NCI-H2227 treated with DMSO at 0.1 percent for 48 hours (cell line): ENCODE data around the gene OSR1.
"Not testable (repeated sequence)": the region's sequence is repeated elsewhere in the genome, so short reads cannot be mapped to it uniquely, and the experiment has no call there.

Source experiments
- DNase-seq: peaks from one replicate; lab custom pipeline; 2025; lab: John Stamatoyannopoulos, UW

Gene OSR1

DNA sequence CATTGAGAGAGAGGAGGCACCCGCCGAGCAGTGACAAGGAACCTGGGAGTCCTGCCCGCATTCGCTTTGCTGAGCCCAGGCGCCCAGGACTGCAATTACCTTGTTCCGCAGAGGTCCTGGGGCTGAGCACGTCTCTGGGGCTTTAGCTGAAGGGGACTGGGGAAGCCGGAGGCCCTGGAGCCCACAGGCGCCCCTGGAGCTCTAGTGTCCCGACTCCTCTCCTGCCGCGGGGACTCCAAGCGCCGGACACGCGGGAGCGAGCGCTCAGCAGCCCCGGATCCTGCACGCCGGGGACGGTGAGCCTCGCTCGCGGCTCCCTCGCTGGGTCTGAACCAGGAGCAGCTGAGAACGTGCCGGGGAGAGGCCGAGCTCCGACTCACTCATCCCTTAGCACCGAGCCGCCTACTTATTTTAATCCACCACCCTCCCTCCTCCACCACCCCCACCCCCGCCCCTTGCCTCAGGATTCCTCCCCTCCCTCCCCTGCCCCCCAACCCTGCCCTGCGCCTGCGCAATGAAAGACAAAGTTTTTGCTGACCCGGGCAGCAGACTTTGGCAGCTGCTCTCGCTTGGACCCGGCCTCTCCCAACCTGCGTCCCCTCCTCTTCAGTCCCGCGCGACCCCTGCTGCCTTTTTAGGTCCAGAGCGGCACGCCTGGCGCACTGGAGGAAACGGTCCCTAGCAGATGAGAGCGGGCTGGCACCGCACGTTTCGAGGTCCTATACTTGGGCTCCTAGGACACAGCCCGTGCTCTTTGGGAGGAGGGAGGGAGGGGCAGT, at the start of gene OSR1:
Gene OSR1 (minus strand): TSS at position 382 of the 779 bp plus-strand sequence. CDS start 4,818 bp downstream, outside the sequence.
- DNase-seq: no peak

DNA sequence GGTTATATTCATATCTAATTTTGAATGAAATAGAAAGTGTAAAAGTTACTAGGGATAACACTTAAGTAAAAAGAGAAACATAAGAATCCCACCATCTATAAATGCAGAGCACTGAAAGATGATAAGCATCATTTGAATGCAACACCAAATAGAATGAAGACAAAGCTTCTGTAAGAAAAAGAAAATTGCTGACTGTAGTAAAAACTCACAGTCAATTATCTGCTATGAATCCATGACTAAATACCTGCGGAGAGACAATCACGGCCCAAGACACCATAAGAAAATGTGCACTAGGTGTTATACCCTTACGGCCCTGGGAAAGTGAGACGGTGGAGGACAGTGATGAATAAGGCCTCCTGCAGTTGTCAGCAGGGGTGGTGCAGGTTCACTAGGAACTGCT, 45.4 kb upstream of the OSR1 start:
- no peak for DNase-seq

DNA sequence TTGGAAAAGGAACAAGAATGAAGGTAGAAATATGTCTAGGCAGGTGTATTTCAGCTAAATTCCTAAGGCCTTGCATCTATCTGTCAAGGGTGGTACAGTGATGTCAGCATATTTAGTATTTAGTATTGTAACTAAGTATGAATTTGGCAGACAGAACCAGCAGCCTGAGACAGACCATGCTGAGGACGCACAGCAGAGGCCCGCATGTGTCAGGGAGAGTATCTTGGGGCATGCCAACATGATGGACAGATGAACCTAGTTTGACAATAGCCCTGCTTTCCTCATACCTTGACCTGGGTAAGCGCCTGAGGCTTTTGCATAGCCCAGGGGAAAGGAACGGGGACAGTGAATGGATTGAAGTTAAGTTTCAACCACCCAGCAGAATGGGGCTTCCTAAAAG, 33.8 kb upstream of the OSR1 start:
- DNase-seq: no peak

DNA sequence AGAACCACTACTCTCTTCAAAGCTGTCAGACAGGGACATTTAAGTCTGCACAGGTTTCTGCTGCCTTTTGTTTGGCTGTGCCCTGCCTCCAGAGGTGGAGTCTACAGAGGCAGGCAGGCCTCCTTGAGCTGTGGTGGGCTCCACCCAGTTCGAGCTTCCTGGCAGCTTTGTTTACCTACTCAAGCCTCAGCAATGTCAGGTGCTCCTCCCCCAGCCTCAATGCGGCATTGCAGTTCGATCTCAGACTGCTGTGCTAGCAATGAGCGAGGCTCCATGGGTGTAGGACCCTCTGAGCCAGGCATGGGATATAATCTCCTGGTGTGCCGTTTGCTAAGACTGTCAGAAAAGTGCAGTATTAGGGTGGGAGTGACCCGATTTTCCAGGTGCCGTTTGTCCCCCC, 31.0 kb upstream of the OSR1 start:
- DNase-seq: not testable (repeated sequence)

DNA sequence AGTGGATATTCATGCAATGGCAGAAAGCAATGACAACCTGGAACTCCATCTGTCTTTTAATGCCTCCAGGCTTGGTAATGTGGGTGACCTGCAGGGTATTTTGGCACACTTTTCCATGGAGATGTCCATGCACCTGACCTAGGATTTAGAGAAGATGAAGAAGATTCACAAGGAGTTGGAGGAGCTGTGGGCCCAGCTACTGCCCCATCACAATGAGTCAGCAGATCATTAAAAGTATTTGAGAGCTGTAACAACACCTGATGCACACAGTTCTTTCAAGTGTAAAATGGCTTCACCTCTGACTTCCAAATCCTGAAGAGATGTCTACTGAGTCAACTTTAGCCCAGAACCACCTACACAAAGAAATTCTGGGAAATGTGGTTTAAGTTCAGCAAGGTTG, 22.1 kb upstream of the OSR1 start:
- DNase-seq: no peak

DNA sequence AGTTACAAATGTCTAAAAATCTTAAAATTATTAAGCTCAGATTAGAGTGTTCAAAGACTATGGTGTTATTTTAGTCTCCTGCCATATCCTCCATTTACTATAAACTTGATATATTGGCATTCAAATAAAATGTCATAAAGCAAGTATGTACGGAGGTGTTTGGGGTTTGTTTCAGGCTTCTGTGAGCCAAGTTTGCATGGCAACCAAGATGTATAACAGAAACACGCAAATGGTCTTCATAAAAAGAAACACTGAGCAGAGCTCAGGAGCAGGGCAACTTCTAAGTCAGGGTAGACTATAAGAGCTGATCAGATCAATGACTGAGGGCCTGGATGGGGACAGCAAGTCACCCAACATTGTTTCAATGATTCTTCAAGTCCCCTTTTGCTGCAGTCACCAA, 20.5 kb upstream of the OSR1 start:
- no peak for DNase-seq

DNA sequence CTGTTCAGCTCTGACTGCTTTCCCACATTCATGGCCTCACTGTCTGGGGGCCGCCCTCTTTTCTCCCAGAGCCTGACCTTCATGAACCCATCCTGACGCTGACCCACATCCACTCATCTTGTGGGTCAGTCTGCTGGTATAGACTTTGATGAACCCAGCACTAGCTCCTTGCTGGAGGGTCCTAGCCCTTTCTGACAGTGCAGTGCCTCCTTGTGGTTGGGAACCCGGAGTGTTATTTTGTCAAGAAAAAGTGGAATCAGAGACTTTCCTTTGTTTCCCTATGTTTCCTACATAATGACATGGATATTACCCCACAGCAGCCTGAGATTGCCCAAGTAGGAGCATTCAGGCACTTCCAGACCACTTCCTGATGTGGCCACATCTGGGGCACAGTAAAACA, 19.3 kb upstream of the OSR1 start:
- DNase-seq: no peak

DNA sequence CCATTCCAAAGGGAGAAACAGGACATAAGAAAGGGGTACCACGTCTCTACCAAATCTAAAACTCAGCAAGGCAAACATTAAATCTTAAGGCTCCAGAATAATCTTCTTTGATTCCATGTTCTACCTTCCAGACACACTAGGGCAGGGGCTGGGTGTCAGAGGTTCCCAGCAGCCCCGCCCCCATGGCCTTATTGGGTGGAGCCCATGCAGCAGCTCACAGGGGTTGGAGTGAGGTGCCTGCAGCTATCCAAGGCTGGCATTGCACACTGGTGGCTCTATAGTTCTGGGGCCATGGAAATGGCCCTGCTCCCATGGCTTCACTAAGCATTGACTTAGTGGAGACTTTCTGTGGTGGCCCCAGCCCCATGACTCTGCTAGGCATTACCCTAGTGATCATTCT, 14.9 kb upstream of the OSR1 start:
- DNase-seq: no peak

DNA sequence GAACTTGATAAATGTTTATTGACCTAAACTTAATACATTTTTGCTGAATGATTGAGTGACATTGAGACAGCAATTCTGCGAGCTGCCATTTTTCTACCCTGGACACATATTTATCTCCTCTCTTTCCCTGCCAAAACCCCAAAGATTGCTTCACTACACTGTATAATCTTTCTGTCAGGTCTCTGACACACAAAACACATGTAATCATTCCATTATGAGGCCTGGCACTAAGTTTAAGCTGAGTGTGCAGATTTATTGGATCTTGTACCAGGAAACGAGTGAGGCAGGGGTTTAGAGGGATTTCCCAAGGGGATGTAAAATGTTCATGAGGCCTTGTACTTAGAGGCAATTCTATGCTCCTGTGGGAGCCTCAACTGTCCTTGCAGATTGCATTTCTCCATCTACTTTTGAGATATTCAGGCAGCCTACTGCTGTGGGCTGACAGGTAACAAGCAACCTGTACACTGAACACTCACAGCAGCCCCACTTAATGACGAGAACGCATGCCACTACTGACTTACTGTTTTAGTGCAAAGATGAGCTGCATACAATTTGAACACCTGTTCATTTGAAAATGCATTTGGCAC, 13.7 kb upstream of the OSR1 start:
- DNase-seq: no peak

DNA sequence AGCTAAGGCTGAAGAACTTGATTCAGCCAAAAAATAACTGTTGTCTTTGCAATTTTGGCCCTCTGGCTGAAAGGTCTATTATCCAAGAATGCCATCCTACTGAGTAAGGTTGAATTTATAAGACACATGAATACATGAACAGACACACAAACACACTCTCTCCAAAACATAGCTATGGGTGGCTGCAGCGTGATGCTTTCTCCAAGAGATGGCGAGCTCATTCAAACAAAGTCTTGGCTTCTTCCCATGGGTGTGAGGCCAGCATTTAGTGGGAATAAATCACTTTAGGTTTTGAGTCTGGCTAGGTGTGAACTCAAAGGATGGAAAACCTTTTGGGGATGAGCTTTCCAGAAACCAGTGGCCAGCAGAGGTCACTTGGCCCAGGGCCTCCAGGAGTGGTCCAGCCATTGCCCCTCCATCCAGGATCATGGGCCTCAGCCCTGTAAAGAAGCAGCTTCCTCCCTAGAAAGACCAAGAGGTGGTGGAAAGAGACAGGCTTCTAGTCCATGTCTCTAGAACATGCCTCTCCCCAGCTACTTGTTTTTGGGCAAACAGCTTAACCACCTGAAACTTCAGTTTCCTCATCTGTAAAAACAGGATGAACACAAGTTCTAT, 11.0 kb upstream of the OSR1 start:
- DNase-seq: no peak

DNA sequence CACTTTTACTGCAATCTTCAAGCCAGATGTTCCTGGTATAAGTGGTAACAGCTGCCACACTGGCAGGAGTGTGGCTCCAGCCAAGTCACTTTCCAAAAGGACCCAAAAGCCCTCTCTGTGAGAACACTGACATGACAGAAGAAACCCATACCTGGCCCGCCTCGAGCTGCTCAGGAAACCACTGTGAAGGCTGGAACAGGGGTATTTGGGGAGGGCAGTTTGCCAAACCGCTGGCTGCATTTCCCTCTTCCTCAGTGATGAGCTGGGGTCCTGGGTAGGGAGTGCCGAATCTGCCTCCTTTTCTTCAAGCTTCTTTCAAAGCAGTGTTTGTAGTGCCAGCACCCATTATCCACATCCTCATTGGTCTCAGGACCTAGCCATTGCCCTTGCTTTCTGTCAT, 10.3 kb upstream of the OSR1 start:
- DNase-seq: no peak

DNA sequence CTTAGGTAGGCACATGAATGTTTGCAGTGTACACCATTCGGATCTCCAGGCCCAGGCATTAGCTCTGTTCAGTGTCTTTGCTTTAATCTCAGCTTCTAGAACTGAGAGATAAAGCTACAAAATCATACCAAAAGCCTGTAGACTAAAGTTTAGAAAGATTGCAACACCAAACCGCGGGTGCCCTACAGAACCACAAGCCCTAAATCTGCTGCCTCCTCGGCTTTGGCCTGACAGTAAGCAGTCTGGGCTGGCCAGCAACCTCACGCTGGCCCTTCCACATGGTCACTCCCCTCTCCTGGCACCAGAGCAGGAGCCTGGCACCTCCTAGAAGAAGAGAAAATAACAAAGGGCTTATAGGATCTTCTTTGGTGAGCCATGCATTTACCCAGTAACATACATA, 8.9 kb upstream of the OSR1 start:
- DNase-seq: no peak

DNA sequence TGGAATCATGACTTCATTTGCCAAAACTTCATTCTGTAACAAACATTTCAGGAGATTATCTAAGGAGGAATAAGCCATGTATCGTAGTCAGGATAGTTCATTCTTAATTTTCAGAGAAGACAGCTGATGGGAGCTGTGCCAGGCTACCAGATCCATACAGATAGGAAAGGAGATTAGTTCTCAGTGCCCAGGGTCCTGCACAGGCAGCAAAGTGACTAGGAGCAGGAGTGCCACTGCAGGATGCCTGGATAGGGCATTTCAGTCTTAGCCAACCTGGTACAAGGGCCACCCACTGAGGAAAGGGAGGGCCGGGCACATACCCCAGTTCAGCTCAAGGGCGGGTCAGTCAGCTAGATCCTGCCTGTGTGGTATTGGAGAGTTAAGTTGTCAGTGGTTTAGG, 6.7 kb upstream of the OSR1 start:
- no peak for DNase-seq

DNA sequence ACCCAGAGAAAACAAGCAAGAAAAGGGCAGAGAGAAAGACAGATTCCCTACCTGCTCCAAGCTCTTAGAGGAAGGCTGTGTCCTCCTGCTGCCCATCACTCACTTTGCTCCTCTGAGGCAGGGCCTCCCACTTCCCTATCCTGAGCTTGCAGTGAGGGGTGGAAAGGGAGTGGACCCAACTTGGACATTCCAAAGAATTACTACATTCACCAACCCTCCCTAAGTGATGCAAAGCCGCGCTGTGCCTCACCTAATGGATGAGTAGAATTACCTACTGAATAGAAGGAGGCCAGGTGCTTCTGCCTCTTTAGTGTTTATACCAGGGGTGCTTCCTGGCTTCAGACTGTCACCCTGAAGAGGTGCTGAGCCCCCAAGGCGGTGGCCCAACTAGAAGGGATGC, 5.6 kb upstream of the OSR1 start:
- no peak for DNase-seq

DNA sequence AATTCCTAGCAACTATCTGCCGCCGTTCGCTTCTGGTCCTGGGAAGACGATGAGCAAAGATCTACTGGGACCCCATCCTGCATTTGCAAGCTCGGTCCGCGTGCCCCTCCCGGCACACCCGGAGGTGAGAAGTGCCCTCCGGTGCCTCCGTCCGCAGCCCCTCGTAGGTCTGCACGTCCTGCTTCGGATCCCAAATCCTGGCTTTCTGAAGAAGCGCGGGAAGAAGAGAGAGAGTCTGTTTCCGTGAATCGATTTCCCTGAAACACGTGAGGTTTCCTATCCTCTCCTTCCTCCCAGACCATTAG, 5.0 kb upstream of the OSR1 start:
- no peak for DNase-seq

DNA sequence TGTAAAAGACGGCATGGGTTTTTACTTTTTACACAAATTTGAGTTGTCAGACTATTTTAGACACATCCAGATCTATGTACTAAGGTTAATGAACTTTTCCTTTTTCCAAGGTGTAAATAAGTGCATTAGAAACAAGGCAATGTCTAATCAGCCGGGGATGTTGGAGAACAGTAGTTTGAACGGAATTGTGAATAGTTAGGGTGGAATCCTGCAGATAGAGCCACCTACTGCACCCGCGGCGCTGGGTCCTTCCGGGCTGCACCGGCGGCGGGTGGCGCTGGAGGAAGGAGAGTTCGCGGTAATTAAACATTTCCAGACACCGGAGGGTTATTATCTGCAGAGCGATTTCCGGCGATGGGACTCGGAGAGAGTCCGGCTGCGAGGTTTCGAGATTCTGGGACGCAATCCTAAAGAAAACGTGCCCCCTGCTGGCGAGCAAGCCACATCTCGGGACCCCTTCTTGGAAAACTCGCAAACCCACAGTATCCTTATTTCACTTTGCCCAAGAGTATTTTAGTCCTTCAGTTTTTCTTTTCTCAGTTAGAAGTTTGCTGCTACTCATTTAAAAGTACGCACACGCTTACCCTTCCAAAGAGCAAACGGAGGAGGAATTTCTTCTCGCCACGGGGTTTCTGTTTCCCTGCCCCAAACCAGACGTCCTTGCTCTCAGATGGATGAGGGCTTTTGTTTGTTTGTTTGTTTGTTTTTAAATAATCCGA, 4.5 kb upstream of the OSR1 start:
- DNase-seq: peak; percentile 56

DNA sequence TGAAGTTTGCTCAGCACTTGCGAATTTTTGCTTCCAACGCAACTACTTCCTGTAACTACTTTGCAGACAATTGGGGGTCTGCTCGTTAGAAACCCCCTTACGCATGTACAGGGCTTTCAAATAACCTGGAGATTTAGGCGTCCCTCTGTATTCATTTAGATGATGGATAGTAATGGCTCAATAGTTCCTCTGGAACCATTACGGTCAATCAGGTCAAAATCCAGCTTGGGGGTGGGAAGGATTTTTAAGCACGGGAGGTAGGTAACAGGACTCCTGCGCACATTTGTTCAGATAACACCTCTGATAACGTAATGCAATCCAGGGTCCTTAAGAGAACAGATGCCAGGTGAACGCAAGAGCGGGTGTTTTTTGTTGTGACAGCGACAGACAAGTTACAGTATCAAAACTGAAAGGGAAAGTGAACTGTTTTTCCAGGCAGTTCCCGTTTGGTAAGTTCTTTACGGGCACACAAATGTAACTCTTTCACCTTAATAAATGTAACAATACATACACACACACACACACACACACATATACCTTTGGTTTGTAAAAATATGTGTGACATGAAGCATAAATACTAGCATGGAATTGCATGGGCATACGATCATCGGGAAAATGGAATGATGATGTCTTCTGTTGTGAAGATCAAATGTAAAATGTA, 3.8 kb upstream of the OSR1 start:
- DNase-seq: no peak

DNA sequence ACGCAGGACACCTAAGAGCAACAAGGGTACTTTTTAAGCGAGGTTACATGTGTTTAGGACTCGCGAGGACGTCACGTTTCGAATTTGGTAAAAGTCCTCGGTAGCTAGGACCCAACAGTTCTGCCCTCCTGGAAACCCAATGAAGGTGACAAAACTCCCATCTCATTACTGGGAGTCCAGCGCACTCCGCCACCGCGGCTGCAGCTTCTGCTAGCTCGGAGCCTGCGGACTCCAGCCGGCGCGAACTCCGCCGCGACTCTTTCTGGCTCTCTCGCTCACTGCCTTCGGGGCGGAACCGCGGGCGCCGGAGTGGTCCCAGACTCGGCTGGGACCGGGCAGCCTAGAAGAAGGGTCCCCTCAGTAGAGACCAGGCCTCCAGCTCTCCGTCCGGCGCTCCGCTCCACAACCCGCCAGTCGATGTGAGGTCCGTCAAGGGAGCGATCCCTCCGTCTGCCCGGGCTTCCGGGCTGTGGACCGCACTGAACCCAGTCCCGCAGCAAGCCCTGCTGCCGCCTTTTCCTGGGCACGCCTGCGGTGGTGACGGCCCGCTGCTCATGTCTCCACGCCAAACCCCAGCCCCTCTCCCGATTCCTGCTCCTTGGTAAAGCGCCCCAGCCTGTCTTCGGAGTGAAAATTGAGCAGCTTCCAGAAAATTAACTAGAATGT, 3.0 kb upstream of the OSR1 start:
- no peak for DNase-seq

DNA sequence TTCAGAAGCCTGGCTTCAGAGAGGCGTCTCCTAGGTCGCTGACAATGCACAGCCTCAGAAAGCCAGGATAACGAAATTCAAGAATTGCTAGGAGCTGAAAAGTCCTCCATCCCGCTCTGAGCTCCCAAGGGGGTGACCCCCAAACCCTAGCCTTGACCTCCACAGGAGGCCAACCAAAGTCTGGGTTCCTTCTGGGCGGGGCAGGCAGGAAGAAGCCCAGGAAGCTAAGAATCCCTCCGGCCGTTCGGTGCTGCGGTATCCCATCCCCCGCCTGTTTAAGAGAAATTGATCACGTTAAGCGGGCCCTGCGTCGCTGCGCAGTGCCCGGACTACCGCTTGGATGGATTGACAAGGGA, 2.5 kb upstream of the OSR1 start:
- DNase-seq: no peak

DNA sequence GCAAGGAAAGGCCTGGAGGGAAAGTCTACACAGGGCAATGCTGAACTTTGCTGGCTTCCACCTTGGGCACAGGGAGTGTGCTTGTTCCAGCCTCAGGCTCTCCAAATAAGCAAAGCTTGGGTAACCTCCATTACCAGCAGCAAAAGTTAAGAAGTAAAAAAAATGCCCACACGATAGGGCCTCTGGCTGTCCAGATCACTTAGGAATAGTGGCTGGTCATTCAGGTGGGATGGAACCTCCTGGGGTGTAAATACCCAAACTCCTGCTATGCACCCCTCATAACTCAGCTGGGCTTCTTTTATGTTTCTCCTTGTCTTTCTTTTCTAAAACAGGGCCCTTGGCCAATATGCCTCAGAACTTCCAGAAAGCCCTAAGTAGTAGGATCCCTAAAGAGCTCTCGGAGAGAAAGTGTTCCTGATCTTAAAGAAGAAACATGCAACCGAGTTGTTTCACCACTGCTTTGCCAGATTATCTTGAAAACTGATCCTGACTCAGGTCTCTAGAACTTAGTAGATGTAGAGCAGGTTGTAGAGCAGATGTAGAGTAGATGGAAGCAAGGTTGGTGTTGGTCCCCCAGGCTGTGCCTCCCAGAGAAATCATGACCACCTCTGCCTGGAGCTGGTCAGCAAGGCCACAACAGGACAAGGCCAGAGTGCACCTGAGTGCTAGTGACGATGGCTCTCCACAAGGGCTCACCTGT, 2.0 kb upstream of the OSR1 start:
- DNase-seq: no peak

DNA sequence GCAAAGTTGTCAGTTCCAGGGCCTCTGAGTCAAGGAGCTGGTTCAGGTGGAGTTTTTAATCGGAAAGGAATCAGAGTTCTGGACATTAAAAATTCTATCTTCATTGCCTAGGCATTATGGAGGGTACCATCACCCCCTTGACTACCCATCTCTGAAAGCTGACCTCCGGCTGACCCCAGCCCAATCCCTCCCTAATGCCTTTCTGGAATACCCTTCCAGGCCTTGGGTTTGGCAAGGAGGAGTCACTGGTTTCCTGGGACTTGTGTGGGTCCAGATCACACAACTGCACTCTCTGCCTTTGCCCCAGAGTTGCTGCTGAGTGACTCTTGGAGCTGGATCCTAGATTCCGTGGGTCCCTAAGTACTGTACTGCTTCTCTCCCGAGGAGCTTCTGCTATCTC, 1.0 kb upstream of the OSR1 start:
- DNase-seq: no peak

DNA sequence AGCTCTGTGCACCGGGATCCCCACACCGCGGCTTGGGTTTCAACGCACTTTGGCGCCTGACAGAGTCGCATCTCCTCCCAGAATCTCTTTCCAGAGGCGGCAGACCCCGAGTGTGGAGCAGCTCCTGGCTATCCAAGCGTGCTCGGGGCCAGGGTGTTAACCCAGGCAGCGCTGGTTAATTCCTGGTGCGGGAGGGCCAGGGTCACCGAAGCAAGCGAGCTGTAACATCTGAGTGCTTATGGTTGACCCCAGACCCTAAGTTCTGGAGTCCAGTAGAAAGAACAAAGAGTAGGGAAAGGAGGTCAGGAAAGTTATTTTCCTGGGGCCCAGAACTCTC, 566 bp upstream of the OSR1 start:
- no peak for DNase-seq
